IPS DF 6.9 (cell line): ENCODE data around the gene SFXN5.

Experiments
- DNase-seq: peaks from one replicate; pipeline ENCODE4 v3.0.0-alpha.2; 2013; ENCODE audit warnings: low read depth, low spot score
- H3K27ac ChIP-seq: one replicate; pipeline ENCODE4 v1.5.1; 2013; ENCODE audit warnings: low read length, control low read depth
- H3K27me3 ChIP-seq: 2 replicates; pipeline ENCODE4 v1.6.1; 2013; ENCODE audit warnings: mild to moderate bottlenecking, low read length; ENCODE audit not compliant: control insufficient read depth, insufficient read depth
- H3K36me3 ChIP-seq: 2 replicates; pipeline ENCODE4 v1.6.1; 2013; ENCODE audit warnings: low read length; ENCODE audit not compliant: control insufficient read depth, insufficient read depth
- H3K4me1 ChIP-seq: 2 replicates; pipeline ENCODE4 v1.6.1; 2013; ENCODE audit warnings: low read length; ENCODE audit not compliant: control insufficient read depth, insufficient read depth
- H3K4me3 ChIP-seq: 2 replicates; pipeline ENCODE4 v1.5.1; 2013; ENCODE audit warnings: mild to moderate bottlenecking, low read length
- H3K9me3 ChIP-seq: 2 replicates; pipeline ENCODE4 v1.6.1; 2013; ENCODE audit warnings: low read length, inconsistent platforms; ENCODE audit not compliant: control insufficient read depth, insufficient read depth
- WGBS: extraction: QIAGEN DNeasy Blood & Tissue Kit; methylation state at CpG from one replicate; pipeline ENCODE4 v1.1.7; 2013; ENCODE audit warnings: mixed read lengths, missing lambda C conversion rate; ENCODE audit not compliant: insufficient read length, insufficient coverage; 5-methylcytosine and 5-hydroxymethylcytosine counted together

The SFXN5 gene

GRCh38 chr2:73084971-73085370, 13.5 kb upstream of the SFXN5 start:
- WGBS: no CpG with 5 or more reads among the region's 3 CpGs
- Histone ChIP-seq H3K27me3 (no peaks in the 10 kb centered on the region), H3K4me3 (no peak overlapping the region), H3K4me1 (peaks cover 7% of the 10 kb centered on the region), H3K27ac (no peak overlapping the region), H3K9me3 (no peaks in the 10 kb centered on the region), H3K36me3 (peaks cover 5% of the 10 kb centered on the region)
- no peak for DNase-seq

GRCh38 chr2:73083886-73084800, 12.6 kb upstream of the SFXN5 start:
- WGBS: no CpG with 5 or more reads among the region's 7 CpGs
- H3K36me3 ChIP-seq: peaks cover 5% of the 10 kb centered on the region

GRCh38 chr2:73082523-73083410, 11.3 kb upstream of the SFXN5 start:
- peaks cover 7% of the 10 kb centered on the region for H3K4me1 ChIP-seq
- no peak for DNase-seq
- H3K4me3 ChIP-seq: no peak overlapping the region
- 0 out of 2 replicates have a peak, but pooled peaks cover 2% of the 10 kb centered on the region for H3K36me3 ChIP-seq
- H3K9me3 ChIP-seq: no peaks in the 10 kb centered on the region
- H3K27ac ChIP-seq: no peak overlapping the region
- no CpG with 5 or more reads among the region's 13 CpGs for WGBS
- no peaks in the 10 kb centered on the region for H3K27me3 ChIP-seq

More at GRCh38 chr2:73083886-73084800, 12.6 kb upstream of the SFXN5 start:
- no peaks in the 10 kb centered on the region for H3K9me3 ChIP-seq
- no peak overlapping the region for H3K27ac ChIP-seq
- H3K27me3 ChIP-seq: no peaks in the 10 kb centered on the region
- no peak overlapping the region for H3K4me3 ChIP-seq
- DNase-seq: no peak
- peaks cover 7% of the 10 kb centered on the region for H3K4me1 ChIP-seq

GRCh38 chr2:73081181-73081671, 9.7 kb upstream of the SFXN5 start:
- peaks cover 7% of the 10 kb centered on the region for H3K4me1 ChIP-seq
- WGBS: no CpG with 5 or more reads among the region's 16 CpGs
- DNase-seq: no peak
- 0 out of 2 replicates have a peak, but pooled peaks cover 2% of the 10 kb centered on the region for H3K36me3 ChIP-seq
- H3K27me3 ChIP-seq: no peaks in the 10 kb centered on the region
- H3K9me3 ChIP-seq: no peaks in the 10 kb centered on the region
- no peak overlapping the region for H3K4me3 ChIP-seq
- no peak overlapping the region for H3K27ac ChIP-seq

GRCh38 chr2:73080321-73081131, 9.0 kb upstream of the SFXN5 start:
- Histone ChIP-seq H3K4me1 (peaks cover 5% of the 10 kb centered on the region; the same call in 1 of the 2 replicates), H3K9me3 (no peaks in the 10 kb centered on the region), H3K27ac (no peak overlapping the region), H3K27me3 (no peaks in the 10 kb centered on the region), H3K4me3 (no peak overlapping the region), H3K36me3 (0 out of 2 replicates have a peak, but pooled peaks cover 2% of the 10 kb centered on the region)
- WGBS: no CpG with 5 or more reads among the region's 31 CpGs
- no peak for DNase-seq

GRCh38 chr2:73079636-73080035, 8.1 kb upstream of the SFXN5 start:
- peaks cover 5% of the 10 kb centered on the region; the same call in 1 of the 2 replicates for H3K4me1 ChIP-seq
- no peak overlapping the region for H3K27ac ChIP-seq
- H3K4me3 ChIP-seq: no peak overlapping the region
- H3K36me3 ChIP-seq: no peaks in the 10 kb centered on the region
- H3K27me3 ChIP-seq: no peaks in the 10 kb centered on the region
- no peak for DNase-seq
- WGBS: no CpG with 5 or more reads among the region's 9 CpGs
- H3K9me3 ChIP-seq: no peaks in the 10 kb centered on the region

GRCh38 chr2:73078457-73079411, 7.2 kb upstream of the SFXN5 start:
- H3K27me3 ChIP-seq: no peaks in the 10 kb centered on the region
- no peak overlapping the region for H3K4me3 ChIP-seq
- WGBS: no CpG with 5 or more reads among the region's 13 CpGs
- H3K9me3 ChIP-seq: no peaks in the 10 kb centered on the region
- no peaks in the 10 kb centered on the region for H3K36me3 ChIP-seq
- peaks cover 5% of the 10 kb centered on the region; the same call in 1 of the 2 replicates for H3K4me1 ChIP-seq
- no peak overlapping the region for H3K27ac ChIP-seq
- no peak for DNase-seq

GRCh38 chr2:73077424-73077795, 5.9 kb upstream of the SFXN5 start:
- H3K36me3 ChIP-seq: no peaks in the 10 kb centered on the region
- no peak overlapping the region for H3K4me3 ChIP-seq
- no peaks in the 10 kb centered on the region for H3K9me3 ChIP-seq
- no CpG with 5 or more reads among the region's 1 CpG for WGBS
- peaks cover 5% of the 10 kb centered on the region; the same call in 1 of the 2 replicates for H3K4me1 ChIP-seq
- no peak overlapping the region for H3K27ac ChIP-seq
- H3K27me3 ChIP-seq: no peaks in the 10 kb centered on the region
- no peak for DNase-seq
